Left ventricle myocardium inferior (tissue), 1 donor: ENCODE data around the gene NOL12. TPM values are rescaled to one million over a fixed set of nuclear protein-coding genes. Genes with fewer than 3 reads are reported as not detected.
"Not testable (repeated sequence)": the region's sequence is repeated elsewhere in the genome, so short reads cannot be mapped to it uniquely, and the experiment has no call there.

ENCODE experiments used
- DNase-seq: peaks from one replicate; pipeline ENCODE4 v3.0.0-alpha.2; 2020
- H3K27ac ChIP-seq: fragments of 200-600 bp; replicated peaks from 2 replicates; pipeline ENCODE4 v1.8.0; 2021
- H3K27me3 ChIP-seq: fragments of 200-600 bp; 2 replicates; pipeline ENCODE4 v1.8.0; 2021; ENCODE audit warnings: low read depth
- H3K36me3 ChIP-seq: fragments of 200-600 bp; 2 replicates; pipeline ENCODE4 v1.8.0; 2021
- H3K4me1 ChIP-seq: fragments of 200-600 bp; 2 replicates; pipeline ENCODE4 v1.8.0; 2021
- H3K4me3 ChIP-seq: fragments of 200-600 bp; 2 replicates; pipeline ENCODE4 v1.8.0; 2021; ENCODE audit warnings: mild to moderate bottlenecking, moderate library complexity
- H3K9me3 ChIP-seq: fragments of 200-600 bp; replicated peaks from 2 replicates; pipeline ENCODE4 v1.8.0; 2021
- intact Hi-C: fragments of 100-400 bp; cut with micrococcal nuclease; formaldehyde crosslinking; loops from one replicate; pipeline ENCODE4 v1.11.0; 2022
- total RNA-seq: library from RNA; stranded (reverse); fragmentation: NEBNext Ultra II Directional; extraction: Animal tissue kit (Norgen Biotek cat#: 25700); gene quantifications from one replicate; pipeline ENCODE4 v1.2.1, GENCODE V29; 2021
- TF ChIP-seq, protein P1 (sequence below): fragments of 200-600 bp; IDR thresholded peaks from 2 replicates; pipeline ENCODE4 v1.8.0; 2021; ENCODE audit warnings: antibody characterized with exemption, mild to moderate bottlenecking, borderline replicate concordance
- donor health status: DM: no; HTN: yes; CAD: no; lungs with severe emphysema.

NOL12 gene
- total RNA-seq, 1 donor from 2014 or later: 12.8 TPM

DNA sequence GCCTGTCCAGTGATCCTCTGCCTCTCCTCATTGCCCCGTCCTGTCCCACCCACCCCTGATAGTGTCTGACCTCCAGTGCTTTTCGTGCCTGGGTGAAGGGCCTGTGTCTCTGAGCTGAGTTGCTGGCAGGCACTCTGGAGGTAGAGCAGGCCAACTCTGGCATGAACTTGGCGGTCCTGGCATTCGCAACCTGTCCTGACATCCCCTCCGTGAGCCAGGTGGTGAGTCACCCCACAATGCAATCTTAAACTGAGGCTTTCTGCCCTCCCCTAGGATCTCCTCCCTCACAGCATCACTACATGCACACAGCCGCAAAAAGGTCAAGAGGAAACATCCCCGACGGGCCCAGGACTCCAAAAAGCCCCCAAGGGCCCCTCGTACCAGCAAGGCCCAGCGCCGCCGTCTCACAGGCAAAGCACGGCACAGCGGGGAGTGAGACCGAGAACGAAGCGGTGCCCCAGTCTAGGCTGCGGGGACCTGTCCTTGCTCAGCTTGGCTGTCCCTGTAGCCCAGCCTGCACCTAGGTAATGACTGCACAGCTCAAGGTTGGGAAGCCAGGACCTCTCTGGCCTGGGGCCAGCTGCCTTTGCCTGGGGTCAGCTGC lies 4.9 kb downstream of the NOL12 start:
- Histone ChIP-seq H3K4me3 (no peak overlapping the region), H3K4me1 (peaks cover 30% of the 10 kb centered on the region), H3K27ac (no peak overlapping the region), H3K9me3 (no peaks in the 10 kb centered on the region), H3K27me3 (no peaks in the 10 kb centered on the region), H3K36me3 (peaks cover 67% of the 10 kb centered on the region)
- no peak for DNase-seq
- TF ChIP-seq, protein P1, sequence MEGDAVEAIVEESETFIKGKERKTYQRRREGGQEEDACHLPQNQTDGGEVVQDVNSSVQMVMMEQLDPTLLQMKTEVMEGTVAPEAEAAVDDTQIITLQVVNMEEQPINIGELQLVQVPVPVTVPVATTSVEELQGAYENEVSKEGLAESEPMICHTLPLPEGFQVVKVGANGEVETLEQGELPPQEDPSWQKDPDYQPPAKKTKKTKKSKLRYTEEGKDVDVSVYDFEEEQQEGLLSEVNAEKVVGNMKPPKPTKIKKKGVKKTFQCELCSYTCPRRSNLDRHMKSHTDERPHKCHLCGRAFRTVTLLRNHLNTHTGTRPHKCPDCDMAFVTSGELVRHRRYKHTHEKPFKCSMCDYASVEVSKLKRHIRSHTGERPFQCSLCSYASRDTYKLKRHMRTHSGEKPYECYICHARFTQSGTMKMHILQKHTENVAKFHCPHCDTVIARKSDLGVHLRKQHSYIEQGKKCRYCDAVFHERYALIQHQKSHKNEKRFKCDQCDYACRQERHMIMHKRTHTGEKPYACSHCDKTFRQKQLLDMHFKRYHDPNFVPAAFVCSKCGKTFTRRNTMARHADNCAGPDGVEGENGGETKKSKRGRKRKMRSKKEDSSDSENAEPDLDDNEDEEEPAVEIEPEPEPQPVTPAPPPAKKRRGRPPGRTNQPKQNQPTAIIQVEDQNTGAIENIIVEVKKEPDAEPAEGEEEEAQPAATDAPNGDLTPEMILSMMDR: no peak
- intact Hi-C loops: no loop called here

DNA sequence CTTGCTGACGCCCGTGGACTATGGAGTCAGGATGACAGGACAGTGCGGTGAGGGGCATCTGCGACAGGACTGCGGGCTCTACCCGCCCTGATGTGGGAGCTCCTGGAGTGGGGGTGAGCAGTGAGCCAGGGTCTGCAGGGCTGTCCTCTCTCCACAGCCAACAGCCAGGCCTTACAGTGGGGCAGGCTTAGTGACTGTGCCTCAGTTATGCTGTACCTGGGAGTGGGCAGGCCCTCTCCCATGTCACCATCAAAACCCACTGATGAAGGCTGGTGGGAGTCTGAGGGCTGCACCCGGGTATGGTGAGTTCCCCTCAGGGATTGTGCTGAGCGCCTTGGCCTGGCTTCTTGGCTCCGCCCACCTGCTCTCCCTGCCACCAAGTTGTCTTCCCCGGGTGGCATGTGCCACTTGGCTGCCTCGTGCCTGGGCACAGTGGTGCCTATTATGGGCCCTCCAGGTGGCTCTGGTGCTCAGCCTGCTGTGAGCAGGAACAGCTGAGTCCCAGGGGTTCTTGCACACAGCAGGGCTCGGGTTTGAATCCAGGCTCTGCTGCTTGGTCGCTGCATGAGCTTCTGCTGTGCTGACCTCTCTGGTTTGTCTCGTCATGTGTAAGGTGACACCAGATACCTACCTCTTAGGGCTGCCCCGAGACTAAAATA lies 6.6 kb downstream of the NOL12 start:
- peaks cover 67% of the 10 kb centered on the region for H3K36me3 ChIP-seq

DNA sequence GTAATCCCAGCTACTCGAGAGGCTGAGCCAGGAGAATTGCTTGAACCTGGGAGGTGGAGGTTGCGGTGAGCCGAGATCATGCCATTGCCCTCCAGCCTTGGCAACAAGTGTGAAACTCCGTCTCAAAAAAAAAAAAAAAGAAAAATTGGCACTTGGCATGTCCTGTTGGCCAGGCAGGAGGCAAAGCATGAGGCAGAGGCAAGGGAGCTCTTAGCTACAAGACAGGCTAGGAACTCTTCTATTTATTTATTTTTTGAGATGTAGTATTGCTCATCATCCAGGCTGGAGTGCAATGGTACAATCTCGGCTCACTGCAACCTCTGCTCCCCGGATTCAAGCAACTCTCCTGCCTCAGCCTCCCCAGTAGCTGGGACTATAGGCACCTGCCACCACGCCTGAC lies 8.0 kb downstream of the NOL12 start:
- Histone ChIP-seq H3K4me1 (peaks cover 18% of the 10 kb centered on the region), H3K36me3 (peaks cover 55% of the 10 kb centered on the region)
- intact Hi-C loops, H3K27ac ChIP-seq, DNase-seq, H3K27me3 ChIP-seq, H3K9me3 ChIP-seq, H3K4me3 ChIP-seq: not testable (repeated sequence)

More for the DNA sequence above, 6.6 kb downstream of the NOL12 start:
- intact Hi-C loops: no loop called here
- Histone ChIP-seq H3K9me3 (no peaks in the 10 kb centered on the region), H3K4me1 (peaks cover 27% of the 10 kb centered on the region), H3K27ac (no peak overlapping the region), H3K4me3 (no peak overlapping the region), H3K27me3 (no peaks in the 10 kb centered on the region)
- no peak for DNase-seq
- TF ChIP-seq, protein P1: no peak

DNA sequence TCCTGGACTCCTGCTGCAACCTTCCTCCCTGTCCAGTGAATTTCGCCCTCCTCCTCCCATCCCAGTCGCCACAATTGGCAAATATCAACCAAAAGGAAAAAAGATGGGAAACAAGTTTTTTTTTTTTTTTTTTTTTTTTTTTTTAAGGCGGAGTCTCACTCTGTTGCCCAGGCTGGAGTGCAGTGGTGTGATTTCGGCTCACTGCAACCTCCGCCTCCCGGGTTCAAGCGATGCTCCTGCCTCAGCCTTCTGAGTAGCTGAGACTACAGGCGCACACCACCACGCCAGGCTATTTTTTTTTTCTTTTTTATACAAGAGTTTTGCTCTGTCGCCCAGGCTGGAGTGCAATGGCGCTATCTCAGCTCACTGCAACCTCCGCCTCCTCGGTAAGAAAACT lies 10.1 kb downstream of the NOL12 start:
- H3K36me3 ChIP-seq: peaks cover 34% of the 10 kb centered on the region
- H3K4me1 ChIP-seq: peaks cover 18% of the 10 kb centered on the region
- DNase-seq, H3K9me3 ChIP-seq, intact Hi-C loops, H3K27me3 ChIP-seq: not testable (repeated sequence)
- H3K4me3 ChIP-seq: peak overlapping the region; percentile 53
- H3K27ac ChIP-seq: peak overlapping the region; percentile 48

DNA sequence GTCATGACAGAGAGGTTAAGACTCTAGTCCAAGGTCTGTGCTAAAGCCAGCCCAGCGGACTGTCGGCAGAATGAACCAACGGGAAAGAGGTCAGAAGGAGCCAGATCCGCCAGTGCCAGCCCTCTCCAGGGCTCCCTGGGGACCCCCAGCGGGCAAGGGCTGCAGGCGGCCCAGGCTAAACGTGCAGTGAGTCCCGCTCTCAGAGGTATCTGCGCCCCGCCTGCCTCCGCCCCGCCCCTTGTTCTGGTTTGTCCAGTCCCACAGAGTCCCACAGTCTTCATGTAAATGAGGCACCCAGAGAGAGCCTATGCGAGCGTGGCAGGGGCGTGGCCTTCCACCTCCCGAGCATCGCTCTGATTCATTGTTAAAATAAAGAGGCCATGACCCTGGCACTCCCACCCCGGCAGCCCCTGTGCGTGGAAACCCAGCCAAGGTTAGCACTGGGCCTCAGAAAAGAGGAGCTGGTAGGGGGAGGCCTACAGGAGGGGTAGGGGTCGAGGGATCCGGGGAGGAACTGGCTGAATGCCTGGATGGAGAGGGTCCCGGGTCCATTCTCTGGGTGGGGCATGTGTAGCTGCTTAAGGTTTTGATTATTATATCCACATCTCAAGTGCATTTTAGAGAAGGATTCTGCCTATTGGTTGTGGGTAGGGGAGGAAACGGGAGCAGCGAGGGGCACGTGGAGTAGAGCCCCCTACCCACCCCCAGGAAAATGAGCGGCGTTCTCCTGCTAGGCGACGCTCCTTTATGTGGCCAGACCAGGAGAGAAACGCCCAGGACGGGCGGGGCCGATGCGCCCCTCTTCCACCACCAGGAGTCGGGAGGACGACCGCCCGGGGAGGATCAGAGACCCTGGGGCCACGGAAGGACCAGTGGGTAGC lies 10.8 kb downstream of the NOL12 start, which contains the start of gene TRIOBP:
Gene TRIOBP (plus strand): TSS at position 392 of the 881 bp plus-strand sequence. CDS start 4,318 bp downstream, outside the sequence.
- DNase-seq: peak; percentile 96
- TF ChIP-seq, protein P1: peak; percentile 58
- Histone ChIP-seq H3K4me3 (peak within 1 kb of the TSS; percentile 53), H3K9me3 (no peaks in the 10 kb centered on the region), H3K36me3 (peaks cover 27% of the 10 kb centered on the region), H3K4me1 (peaks cover 18% of the 10 kb centered on the region), H3K27ac (peak within 1 kb of the TSS; percentile 48), H3K27me3 (no peaks in the 10 kb centered on the region)
- intact Hi-C loops: no loop called here

DNA sequence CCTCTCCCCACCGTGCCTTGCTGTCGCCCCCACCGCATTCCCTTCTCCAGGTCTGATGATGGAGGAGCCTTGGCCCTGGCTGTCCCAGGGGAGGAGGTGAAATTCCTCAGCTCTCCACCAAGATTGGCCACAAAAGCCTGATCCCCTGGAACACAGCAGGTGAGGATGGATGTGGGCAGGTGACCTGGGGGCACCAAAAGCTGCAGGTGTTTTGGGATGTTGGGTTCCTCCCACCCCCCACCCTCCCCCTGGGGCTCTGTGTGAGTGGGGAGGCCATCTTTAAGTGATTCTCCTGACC lies 11.3 kb downstream of the NOL12 start:
- no peak overlapping the region for H3K27ac ChIP-seq
- no peak overlapping the region for H3K4me3 ChIP-seq
- H3K4me1 ChIP-seq: peaks cover 18% of the 10 kb centered on the region
- TF ChIP-seq, protein P1: no peak
- intact Hi-C loops: no loop called here
- H3K9me3 ChIP-seq: no peaks in the 10 kb centered on the region
- H3K36me3 ChIP-seq: peaks cover 21% of the 10 kb centered on the region
- DNase-seq: no peak
- no peaks in the 10 kb centered on the region for H3K27me3 ChIP-seq
